Panc1 (cell line): ENCODE measurements around the gene COL4A4.

Experiments used
- CTCF ChIP-seq: fragments of 450-650 bp; IDR thresholded peaks from 2 replicates; pipeline ENCODE4 v1.5.1; 2017; ENCODE audit warnings: mild to moderate bottlenecking
- SIN3A ChIP-seq: IDR thresholded peaks from 2 replicates; pipeline ENCODE4 v1.6.1; 2012; ENCODE audit warnings: low read depth, mild to moderate bottlenecking, low read length, moderate library complexity, borderline replicate concordance; ENCODE audit not compliant: insufficient read depth

- no peak for TF ChIP-seq CTCF
- TF ChIP-seq SIN3A, result no peak
Observed at GRCh38 chr2:226963528-226963927, 200.5 kb downstream of the COL4A4 start.
